ENCODE results near the gene FCRL5. TPM values are rescaled to one million over a fixed set of nuclear protein-coding genes. Genes with fewer than 3 reads are reported as not detected.

Gene FCRL5
- total and polyA plus RNA-seq, 9 of the 15 experiments (the other 6 are each of a cell fraction or from before 2014, with no cell fraction given) = not detected

DNA sequence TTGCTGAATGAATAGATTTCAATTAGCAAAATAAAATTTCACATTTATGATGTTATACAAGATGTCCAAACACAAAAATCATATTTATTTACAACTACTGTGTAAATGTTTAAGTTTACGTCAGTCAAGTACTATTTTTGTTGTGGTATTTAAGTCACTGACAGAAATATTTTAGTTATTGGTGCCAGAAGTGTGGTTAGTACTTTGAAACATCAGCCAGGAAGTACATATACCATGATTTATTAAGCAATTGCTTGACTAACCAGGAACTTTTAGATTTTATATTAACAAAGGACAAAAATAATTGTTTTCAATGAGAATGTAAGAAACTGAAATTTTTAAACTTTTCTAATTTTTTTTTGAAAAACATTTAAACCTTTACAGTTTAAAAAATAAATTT is 47.9 kb upstream of the FCRL5 start:
- ChIA-PET CTCF (ENCODE audit: low intra/inter-chr PET ratio) (no interaction called here), POLR2A (no interaction called here)
- no peaks in the 10 kb centered on the region for H3K9me3 ChIP-seq (replicated peaks; ENCODE audit: control insufficient read depth, insufficient read depth, low read depth, low read length)
- no peaks in the 10 kb centered on the region for H3K4me1 ChIP-seq (replicated peaks in 1 of 2; ENCODE audit: control insufficient read depth in 2 of 2, insufficient read depth in 2 of 2, low read length in 2 of 2)
- FAIRE-seq (no peak), DNase-seq (ENCODE audit: extremely low read depth in 1 of 4, low spot score in 3 of 4) (no peak), ATAC-seq (no peak)
- H3K4me2 ChIP-seq (ENCODE audit: insufficient read depth, low read length) = no peak overlapping the region
- in situ Hi-C loops (cut with MboI) (no loop called here), intact Hi-C loops (cut with micrococcal nuclease) (no loop called here)
- 0 out of 5 replicates have a peak, but pooled peaks cover 0 to 3% of the 10 kb centered on the region in 2 experiments for H3K27me3 ChIP-seq (ENCODE audit: control insufficient read depth in 2 of 2, insufficient read depth in 2 of 2, low read length in 2 of 2)
- H2AFZ ChIP-seq (ENCODE audit: low read depth, low read length) = no peak overlapping the region
- no peak overlapping the region for H3K9ac ChIP-seq (ENCODE audit: insufficient read depth in 1 of 2, low read depth in 2 of 2, low read length in 2 of 2)
- TF ChIP-seq, protein P1, sequence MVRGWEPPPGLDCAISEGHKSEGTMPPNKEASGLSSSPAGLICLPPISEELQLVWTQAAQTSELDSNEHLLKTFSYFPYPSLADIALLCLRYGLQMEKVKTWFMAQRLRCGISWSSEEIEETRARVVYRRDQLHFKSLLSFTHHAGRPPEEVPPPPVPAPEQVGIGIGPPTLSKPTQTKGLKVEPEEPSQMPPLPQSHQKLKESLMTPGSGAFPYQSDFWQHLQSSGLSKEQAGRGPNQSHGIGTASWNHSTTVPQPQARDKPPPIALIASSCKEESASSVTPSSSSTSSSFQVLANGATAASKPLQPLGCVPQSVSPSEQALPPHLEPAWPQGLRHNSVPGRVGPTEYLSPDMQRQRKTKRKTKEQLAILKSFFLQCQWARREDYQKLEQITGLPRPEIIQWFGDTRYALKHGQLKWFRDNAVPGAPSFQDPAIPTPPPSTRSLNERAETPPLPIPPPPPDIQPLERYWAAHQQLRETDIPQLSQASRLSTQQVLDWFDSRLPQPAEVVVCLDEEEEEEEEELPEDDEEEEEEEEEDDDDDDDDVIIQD (CRISPR knock-in tag; IDR thresholded peaks at IDR 0.05) = no peak
- no peak for TF ChIP-seq SREBF2 (CRISPR knock-in tag; IDR thresholded peaks at IDR 0.05)
- TF ChIP-seq RCOR1 (IDR thresholded peaks at IDR 0.05; ENCODE audit: borderline replicate concordance in 1 of 2, low read depth in 2 of 2, low read length in 2 of 2) = no peak
- no peak overlapping the region for H3K4me3 ChIP-seq
- no peaks in the 10 kb centered on the region for H3K36me3 ChIP-seq (ENCODE audit: control insufficient read depth, insufficient read depth, low read length)
- no peak overlapping the region for H3K27ac ChIP-seq (ENCODE audit: extremely low read depth, low read depth, low read length)
- H4K20me1 ChIP-seq (replicated peaks; ENCODE audit: control insufficient read depth, insufficient read depth, low read length) = no peaks in the 10 kb centered on the region
- 0% methylated on average over 1 of the region's 1 CpG for WGBS (ENCODE audit: insufficient coverage, low coverage, missing lambda C conversion rate)
- H3K9me1 ChIP-seq (ENCODE audit: control insufficient read depth, insufficient read depth, low read length) = no peaks in the 10 kb centered on the region
- H3K79me2 ChIP-seq (ENCODE audit: control insufficient read depth, insufficient read depth, low read length) = no peaks in the 10 kb centered on the region
- no TSS peak for BruUV-seq (replicated peaks)

Data from K562 (cell line).